SU-DHL-6 (cell line): ENCODE results near the gene ZNF227.

ENCODE experiments used
- CTCF ChIP-seq: fragments of 200-600 bp; sonication (generic); IDR thresholded peaks from one replicate; pipeline ENCODE4 v1.5.1; 2017; ENCODE audit warnings: antibody characterized with exemption, mild to moderate bottlenecking, low read length, moderate library complexity; ENCODE audit not compliant: insufficient read depth, poor library complexity, severe bottlenecking
- EZH2phosphoT487 ChIP-seq: fragments of 200-600 bp; sonication (generic), shearing (Covaris generic); conservative IDR thresholded peaks from 2 replicates; pipeline ENCODE4 v1.6.1; 2018; ENCODE audit warnings: mild to moderate bottlenecking, antibody characterized with exemption, low read length, moderate library complexity, mixed read lengths

- TF ChIP-seq CTCF, result no peak
- no peak for TF ChIP-seq EZH2phosphoT487
Measured at GRCh38 chr19:44190020-44190419, 22.3 kb upstream of the ZNF227 start.
